Nephron progenitor cell (in vitro differentiated cells): Measurements from ENCODE around the gene ATP1A1.

Source experiments
- DNase-seq: peaks from one replicate; pipeline ENCODE4 v3.0.0; 2021
- H3K27ac Mint-ChIP-seq: 2 replicates; pipeline ENCODE4 v1.8.0; 2021; ENCODE audit warnings: mild to moderate bottlenecking, moderate library complexity, mixed read lengths
- H3K27me3 Mint-ChIP-seq: 2 replicates; pipeline ENCODE4 v1.8.0; 2021; ENCODE audit warnings: mild to moderate bottlenecking, low read depth, mixed read lengths; ENCODE audit not compliant: poor library complexity
- H3K36me3 Mint-ChIP-seq: 2 replicates; pipeline ENCODE4 v1.8.0; 2021; ENCODE audit warnings: low read depth, mixed read lengths
- H3K4me1 Mint-ChIP-seq: 2 replicates; pipeline ENCODE4 v1.8.0; 2021; ENCODE audit warnings: mixed read lengths
- H3K4me3 Mint-ChIP-seq: 2 replicates; pipeline ENCODE4 v1.8.0; 2021; ENCODE audit warnings: mild to moderate bottlenecking, moderate library complexity, mixed read lengths
- H3K9me3 Mint-ChIP-seq: 2 replicates; pipeline ENCODE4 v1.8.0; 2021; ENCODE audit warnings: mild to moderate bottlenecking, moderate library complexity, mixed read lengths
- TF ChIP-seq, protein P1 (sequence below): fragments of 200-600 bp; sonication (generic); IDR thresholded peaks from 2 replicates; pipeline ENCODE4 v1.5.0; 2021; ENCODE audit warnings: antibody characterized with exemption

The ATP1A1 gene

DNA sequence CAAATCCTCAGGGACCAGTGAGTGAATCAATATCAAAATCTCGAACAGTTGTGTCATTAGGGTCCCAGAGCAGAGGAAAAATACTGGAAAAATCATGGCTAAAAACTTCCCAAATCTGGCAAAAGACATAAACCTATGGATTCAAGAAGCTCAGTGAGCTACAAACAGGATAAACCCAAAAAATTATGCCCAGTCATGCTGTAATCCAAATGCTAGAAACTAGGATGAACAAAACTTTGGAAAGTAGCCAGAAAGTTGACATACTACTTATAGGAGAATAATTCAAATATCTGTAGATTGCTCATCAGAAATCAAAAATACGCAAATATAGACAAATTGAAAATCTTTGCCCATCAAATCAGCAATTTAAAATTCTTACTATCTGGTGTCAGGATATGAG lies 34.6 kb upstream of the ATP1A1 start:
- H3K27me3 Mint-ChIP-seq: peaks cover 4% of the 10 kb centered on the region
- no peak for DNase-seq
- no peak overlapping the region for H3K27ac Mint-ChIP-seq
- H3K9me3 Mint-ChIP-seq: peaks cover 6% of the 10 kb centered on the region
- TF ChIP-seq, protein P1, sequence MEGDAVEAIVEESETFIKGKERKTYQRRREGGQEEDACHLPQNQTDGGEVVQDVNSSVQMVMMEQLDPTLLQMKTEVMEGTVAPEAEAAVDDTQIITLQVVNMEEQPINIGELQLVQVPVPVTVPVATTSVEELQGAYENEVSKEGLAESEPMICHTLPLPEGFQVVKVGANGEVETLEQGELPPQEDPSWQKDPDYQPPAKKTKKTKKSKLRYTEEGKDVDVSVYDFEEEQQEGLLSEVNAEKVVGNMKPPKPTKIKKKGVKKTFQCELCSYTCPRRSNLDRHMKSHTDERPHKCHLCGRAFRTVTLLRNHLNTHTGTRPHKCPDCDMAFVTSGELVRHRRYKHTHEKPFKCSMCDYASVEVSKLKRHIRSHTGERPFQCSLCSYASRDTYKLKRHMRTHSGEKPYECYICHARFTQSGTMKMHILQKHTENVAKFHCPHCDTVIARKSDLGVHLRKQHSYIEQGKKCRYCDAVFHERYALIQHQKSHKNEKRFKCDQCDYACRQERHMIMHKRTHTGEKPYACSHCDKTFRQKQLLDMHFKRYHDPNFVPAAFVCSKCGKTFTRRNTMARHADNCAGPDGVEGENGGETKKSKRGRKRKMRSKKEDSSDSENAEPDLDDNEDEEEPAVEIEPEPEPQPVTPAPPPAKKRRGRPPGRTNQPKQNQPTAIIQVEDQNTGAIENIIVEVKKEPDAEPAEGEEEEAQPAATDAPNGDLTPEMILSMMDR: no peak
- peaks cover 5% of the 10 kb centered on the region for H3K36me3 Mint-ChIP-seq
- no peak overlapping the region for H3K4me3 Mint-ChIP-seq
- peaks cover 22% of the 10 kb centered on the region for H3K4me1 Mint-ChIP-seq

DNA sequence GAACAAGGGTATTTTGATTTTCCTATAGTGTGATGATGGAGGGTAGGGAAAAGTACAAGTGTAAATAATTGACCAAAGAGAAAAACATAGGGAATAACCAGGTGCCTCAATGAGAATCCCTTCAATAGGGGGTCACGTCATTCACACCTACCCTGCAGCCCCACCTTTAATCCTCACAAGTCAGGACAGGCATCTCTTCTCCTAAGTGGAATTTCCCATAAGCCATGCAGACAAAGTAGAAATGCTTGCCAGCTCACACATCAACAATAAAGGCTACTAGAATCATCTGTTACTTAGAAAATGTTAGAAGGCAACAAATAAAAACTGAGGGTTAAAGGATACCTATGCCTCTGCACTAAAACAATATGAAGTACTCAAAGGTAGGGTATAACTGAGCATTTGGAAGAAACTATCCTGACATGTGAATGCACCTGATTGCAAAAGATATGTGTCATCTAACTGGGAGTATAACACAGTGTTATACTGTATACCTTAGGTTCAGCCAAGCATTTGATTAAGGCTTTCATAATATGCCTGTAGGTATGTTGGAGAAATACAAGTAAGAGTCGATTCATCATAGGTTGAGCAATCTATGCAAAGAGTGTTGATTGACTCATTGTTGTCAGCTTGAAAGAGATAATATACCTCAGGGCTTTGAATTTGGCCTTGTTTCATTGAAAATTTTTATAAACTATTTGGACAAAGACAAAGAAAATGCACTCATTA lies 32.4 kb upstream of the ATP1A1 start:
- H3K9me3 Mint-ChIP-seq: peaks cover 6% of the 10 kb centered on the region
- H3K4me3 Mint-ChIP-seq: no peak overlapping the region
- TF ChIP-seq, protein P1: no peak
- H3K36me3 Mint-ChIP-seq: peaks cover 5% of the 10 kb centered on the region
- peaks cover 15% of the 10 kb centered on the region for H3K4me1 Mint-ChIP-seq
- no peak overlapping the region for H3K27ac Mint-ChIP-seq
- no peaks in the 10 kb centered on the region for H3K27me3 Mint-ChIP-seq
- DNase-seq: no peak

DNA sequence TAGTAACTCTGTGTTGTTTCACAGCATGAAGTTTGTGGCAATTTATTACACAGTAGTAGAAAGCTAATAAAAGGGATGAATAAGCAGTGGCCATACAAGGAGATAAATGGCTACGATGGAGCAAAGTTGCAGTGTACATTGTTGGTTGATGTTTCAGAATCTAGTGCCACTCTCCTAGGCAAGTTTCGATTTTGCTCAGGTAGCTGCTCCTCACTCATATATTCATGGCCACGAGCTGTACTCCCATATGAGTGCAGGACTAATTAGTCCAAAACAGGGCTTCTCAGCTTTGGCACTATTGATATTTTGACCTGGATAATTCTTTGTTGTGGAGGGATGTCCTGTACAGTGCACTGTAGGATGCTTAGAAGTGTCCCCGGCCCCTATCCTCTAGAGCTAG lies 30.0 kb upstream of the ATP1A1 start:
- peaks cover 4% of the 10 kb centered on the region for H3K27me3 Mint-ChIP-seq
- DNase-seq: no peak
- H3K36me3 Mint-ChIP-seq: no peaks in the 10 kb centered on the region
- H3K4me1 Mint-ChIP-seq: peaks cover 11% of the 10 kb centered on the region
- TF ChIP-seq, protein P1: no peak
- H3K9me3 Mint-ChIP-seq: no peaks in the 10 kb centered on the region
- H3K27ac Mint-ChIP-seq: no peak overlapping the region
- H3K4me3 Mint-ChIP-seq: no peak overlapping the region

DNA sequence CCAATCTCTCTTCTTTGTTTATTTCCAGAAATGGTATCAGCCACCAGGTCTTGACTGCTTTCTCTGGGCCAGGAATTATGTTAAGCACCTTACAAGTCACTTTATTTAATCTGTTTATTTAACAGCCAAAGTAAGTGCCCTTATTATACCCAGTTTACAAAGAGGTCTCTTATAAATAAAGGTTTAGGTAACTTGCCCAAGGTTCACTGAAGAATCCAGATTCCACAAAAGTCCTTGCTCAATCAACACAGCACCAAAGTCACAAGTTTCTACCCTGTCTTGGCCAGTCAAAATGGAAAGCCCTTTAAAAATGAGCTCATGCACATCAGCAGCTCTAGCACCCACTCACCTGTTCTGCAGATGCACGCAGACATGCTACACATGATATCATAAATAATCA lies 28.0 kb upstream of the ATP1A1 start:
- Mint-ChIP-seq H3K27ac (no peak overlapping the region), H3K36me3 (no peaks in the 10 kb centered on the region), H3K27me3 (peaks cover 4% of the 10 kb centered on the region), H3K4me1 (peaks cover 11% of the 10 kb centered on the region), H3K9me3 (no peaks in the 10 kb centered on the region), H3K4me3 (no peak overlapping the region)
- DNase-seq: no peak
- TF ChIP-seq, protein P1: no peak

DNA sequence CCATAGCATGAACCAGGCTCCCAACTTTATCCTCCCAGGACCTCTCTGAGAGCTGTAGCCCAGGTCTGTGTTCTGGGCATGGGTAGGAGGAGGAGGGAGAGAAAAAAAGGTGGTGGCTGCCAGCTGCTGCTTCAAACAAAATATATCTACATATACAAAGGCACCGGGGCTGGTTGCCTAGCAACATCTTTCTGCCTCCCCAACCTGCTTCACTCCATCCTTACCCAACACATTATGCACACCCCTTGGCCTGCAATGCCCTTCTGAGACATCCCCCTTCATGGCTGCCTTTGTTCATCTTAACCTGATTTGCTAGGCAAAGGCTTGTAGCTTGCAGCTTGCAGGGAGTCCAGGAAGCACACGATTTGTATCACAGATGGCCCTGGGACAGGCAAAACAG lies 27.2 kb upstream of the ATP1A1 start:
- Mint-ChIP-seq H3K9me3 (no peaks in the 10 kb centered on the region), H3K27me3 (peaks cover 4% of the 10 kb centered on the region), H3K36me3 (no peaks in the 10 kb centered on the region), H3K4me3 (no peak overlapping the region), H3K4me1 (peaks cover 11% of the 10 kb centered on the region), H3K27ac (no peak overlapping the region)
- no peak for DNase-seq
- TF ChIP-seq, protein P1: no peak

DNA sequence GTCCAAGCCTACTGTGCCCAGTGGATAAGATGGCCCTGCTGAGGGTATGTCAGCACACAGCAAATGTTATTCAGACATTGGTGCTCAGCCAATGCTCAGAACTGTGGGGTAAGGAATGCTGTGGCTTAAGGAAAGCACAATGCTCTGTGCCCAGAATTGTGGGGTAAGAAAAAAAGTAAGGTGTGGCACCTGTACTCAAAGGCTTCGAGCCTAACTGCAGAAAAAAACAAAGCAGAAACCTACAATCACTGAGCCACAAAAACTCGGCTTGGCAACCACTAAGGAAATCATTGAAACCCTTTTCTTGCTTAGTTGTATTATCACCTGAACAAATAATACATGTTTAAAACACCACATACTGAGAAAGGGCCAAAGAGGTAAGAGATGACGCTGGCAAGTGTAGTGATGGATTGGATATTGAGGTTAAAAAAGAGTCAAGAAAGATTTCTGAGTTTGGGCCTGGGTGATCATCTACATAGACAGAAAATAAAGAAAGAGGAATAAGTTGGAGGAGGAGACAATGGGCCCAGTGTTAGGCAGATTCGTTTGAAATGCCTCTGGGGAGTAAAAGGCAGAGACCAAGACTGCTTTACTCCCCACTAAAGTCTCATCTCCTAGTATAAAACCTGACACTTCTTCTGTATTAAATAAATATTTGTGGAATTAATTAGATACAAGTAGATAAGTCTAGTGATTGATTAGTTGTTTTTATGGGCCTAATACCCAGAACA lies 25.9 kb upstream of the ATP1A1 start:
- Mint-ChIP-seq H3K27ac (no peak overlapping the region), H3K36me3 (no peaks in the 10 kb centered on the region), H3K4me3 (no peak overlapping the region), H3K27me3 (peaks cover 4% of the 10 kb centered on the region), H3K4me1 (peaks cover 11% of the 10 kb centered on the region), H3K9me3 (no peaks in the 10 kb centered on the region)
- TF ChIP-seq, protein P1: no peak
- no peak for DNase-seq
